GM18526 (cell line): ENCODE data around the gene ESRRB.

ENCODE experiments used
- POLR2A ChIP-seq: IDR thresholded peaks from 3 replicates; pipeline ENCODE4 v1.6.1; 2011; ENCODE audit not compliant: insufficient read length; ENCODE audit errors: extremely low read depth

ESRRB gene

DNA sequence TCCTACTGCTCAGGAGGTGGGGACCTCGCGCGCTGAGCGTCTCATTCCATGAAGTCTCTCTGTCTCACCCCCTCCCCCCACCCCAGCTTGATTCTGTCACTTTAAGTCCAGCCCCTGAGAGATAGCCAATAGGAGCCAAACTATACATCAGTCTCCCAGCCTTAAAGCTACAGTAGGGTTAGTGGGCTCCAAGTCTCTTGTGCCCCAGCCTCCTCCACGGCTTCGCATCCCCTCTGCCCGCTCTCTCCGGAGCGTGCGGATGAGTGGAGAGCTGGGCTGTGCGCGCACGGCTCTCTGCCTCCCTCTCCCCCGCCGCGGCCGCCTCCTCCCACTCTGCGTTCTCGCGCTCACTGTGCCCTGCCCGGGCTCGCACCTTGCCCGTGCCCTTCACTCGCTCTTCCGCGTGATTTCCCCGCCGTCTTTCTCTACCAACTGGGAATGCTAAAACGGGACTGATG, at the start of gene ESRRB:
Gene ESRRB, plus strand, starts transcription at position 191 of the 458 bp plus-strand sequence. Its CDS starts 265 bp downstream, at position 456.
- TF ChIP-seq POLR2A: no peak

GRCh38 chr14:76326918-76327689, 48.8 kb upstream of the ESRRB start:
- TF ChIP-seq POLR2A: no peak

GRCh38 chr14:76328457-76329137, 47.3 kb upstream of the ESRRB start:
- no peak for TF ChIP-seq POLR2A

- TF ChIP-seq POLR2A: no peak
Observed at GRCh38 chr14:76329154-76329928, 46.6 kb upstream of the ESRRB start.

- no peak for TF ChIP-seq POLR2A
Observed at GRCh38 chr14:76329951-76330350, 46.0 kb upstream of the ESRRB start.

- TF ChIP-seq POLR2A: no peak
Observed at GRCh38 chr14:76330411-76331327, 45.3 kb upstream of the ESRRB start.

DNA sequence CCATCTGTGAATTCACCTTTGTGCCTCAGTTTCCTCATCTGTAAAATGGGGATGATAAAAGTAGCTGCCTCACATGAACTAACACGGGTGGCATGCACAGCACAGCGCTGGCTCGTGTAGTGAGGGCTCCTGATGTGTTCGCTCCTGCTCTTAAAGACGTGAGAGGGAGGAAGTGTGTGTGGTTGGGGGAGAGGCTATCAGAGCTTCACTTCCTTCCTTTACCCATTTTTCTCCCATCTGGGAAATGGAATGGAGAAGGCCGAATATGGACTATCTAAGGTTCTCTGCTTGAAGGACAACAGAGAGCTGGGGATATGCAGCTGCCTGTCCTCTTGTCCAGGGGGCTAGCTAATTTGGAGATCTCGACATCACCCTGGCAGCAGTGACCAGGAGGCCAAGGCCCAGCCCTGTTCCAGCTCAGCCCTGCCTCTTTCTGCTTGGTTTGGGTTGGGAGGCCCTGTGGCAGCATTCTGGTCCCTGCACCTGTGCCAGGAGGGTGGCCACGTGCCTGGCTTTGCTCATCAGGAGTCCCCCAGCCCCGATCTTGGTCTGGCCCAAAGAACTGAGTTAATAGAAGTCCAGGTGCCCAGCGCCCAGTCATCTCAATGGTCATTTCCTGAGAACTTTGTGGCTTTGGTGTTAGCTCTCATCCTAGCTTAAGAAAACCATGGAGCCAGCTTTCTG, 44.5 kb upstream of the ESRRB start:
- TF ChIP-seq POLR2A: no peak

GRCh38 chr14:76333664-76334063, 42.3 kb upstream of the ESRRB start:
- no peak for TF ChIP-seq POLR2A

DNA sequence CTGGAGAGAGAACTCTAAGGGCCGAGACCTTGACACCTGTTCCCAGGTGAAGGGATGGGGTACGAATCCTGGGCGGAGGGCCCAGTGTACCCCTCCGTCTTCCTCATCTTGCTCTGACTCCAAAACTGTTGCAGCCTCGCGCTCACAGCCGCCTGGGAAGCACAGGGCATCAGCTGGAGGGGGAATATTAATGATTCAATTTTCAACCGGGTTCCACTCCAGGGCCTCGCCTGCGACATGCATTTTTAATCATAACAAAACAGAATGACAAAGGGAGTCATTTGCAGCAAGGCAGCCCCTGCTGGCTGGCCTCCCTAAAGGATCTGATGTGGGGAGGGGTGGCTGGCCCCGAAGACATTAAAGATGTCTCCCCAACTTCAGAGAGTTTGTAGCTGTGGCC, 41.6 kb upstream of the ESRRB start:
- TF ChIP-seq POLR2A: no peak

GRCh38 chr14:76336876-76337275, 39.1 kb upstream of the ESRRB start:
- no peak for TF ChIP-seq POLR2A

DNA sequence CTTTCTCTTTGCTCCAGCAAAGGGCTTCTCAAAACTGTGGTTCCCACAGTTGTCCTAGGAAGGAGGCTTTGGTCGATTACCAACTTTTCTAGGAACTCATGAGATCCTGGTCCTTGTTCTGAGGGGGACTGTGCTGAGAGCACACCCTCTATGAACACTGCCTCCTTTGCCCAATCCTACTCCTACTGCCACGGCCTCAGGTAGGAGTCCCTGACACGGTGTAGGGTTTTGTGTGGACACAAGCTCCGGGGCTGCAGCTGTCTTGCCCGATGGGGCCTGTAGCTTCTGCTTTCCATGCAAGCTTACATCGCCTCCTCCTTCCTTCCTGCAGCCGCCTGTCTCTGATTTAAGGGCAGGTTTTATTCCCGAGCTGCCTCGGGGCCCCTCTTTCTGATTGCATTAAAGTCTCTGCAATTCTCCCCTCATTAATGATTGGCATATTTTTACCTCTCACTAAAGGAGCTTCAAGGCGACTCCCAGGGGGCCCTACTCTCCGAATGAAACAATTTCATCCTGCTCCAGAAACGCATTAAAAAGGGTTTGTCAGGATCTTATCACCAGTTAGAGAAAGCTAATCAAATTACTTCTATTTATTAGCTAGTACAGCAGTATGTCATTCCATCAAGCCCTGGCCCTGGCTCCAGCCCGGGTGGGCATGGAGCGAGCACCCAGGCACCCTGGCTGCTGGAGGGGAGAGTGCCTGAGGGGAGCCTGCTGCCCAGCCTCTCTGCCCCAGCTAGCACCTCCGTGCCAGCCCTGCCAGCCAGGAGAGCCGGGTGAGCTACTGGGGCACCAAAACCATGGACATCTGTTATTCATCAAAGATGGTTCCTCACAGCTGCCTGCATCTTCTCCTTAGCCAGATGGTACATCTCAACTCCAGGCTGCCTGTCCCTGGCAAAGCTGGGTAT, 38.0 kb upstream of the ESRRB start:
- no peak for TF ChIP-seq POLR2A

- TF ChIP-seq POLR2A: no peak
Observed at GRCh38 chr14:76339728-76340615, 36.0 kb upstream of the ESRRB start.
